Activated CD8-positive, alpha-beta T cell treated with anti-CD3 and anti-CD28 coated beads for 36 hours (primary cell): ENCODE measurements around the gene INSYN1. TPM values are rescaled to one million over a fixed set of nuclear protein-coding genes. Genes with fewer than 3 reads are reported as not detected.
A peak's percentile ranks its signal among the peaks of the same experiment; 100 is the strongest.
"Not testable (repeated sequence)": the region's sequence is repeated elsewhere in the genome, so short reads cannot be mapped to it uniquely, and the experiment has no call there.

ENCODE experiments used
- ATAC-seq: fragments of 200-7000 bp; cut with Tn5 transposase; one replicate; pipeline ENCODE4 v1.10.0; 2021; ENCODE audit warnings: mild to moderate bottlenecking, moderate library complexity
- CTCF ChIA-PET: fragments of 350-600 bp; sonication (Branson Sonifier 250); formaldehyde crosslinking; loops from one replicate; lab custom pipeline; 2021; ENCODE audit warnings: antibody characterized with exemption; lab: Charles Lee
- POLR2A ChIA-PET: fragments of 350-600 bp; sonication (Branson Sonifier 250); formaldehyde crosslinking; loops from one replicate; lab custom pipeline; 2021; ENCODE audit warnings: antibody characterized with exemption; lab: Charles Lee
- DNase-seq: peaks from one replicate; pipeline ENCODE4 v3.0.0-alpha.2; 2020
- H3K27ac Mint-ChIP-seq: one replicate; pipeline ENCODE4 v1.8.0; 2021; ENCODE audit warnings: mild to moderate bottlenecking, mixed read lengths
- H3K27me3 Mint-ChIP-seq: one replicate; pipeline ENCODE4 v1.8.0; 2021; ENCODE audit warnings: mixed read lengths
- H3K36me3 Mint-ChIP-seq: one replicate; pipeline ENCODE4 v1.8.0; 2021; ENCODE audit warnings: low read depth, mixed read lengths
- H3K4me1 Mint-ChIP-seq: one replicate; pipeline ENCODE4 v1.8.0; 2021; ENCODE audit warnings: low read depth, mixed read lengths
- H3K4me3 Mint-ChIP-seq: one replicate; pipeline ENCODE4 v1.8.0; 2021; ENCODE audit warnings: mild to moderate bottlenecking, moderate library complexity, mixed read lengths
- H3K9me3 Mint-ChIP-seq: one replicate; pipeline ENCODE4 v1.8.0; 2021; ENCODE audit warnings: mixed read lengths
- intact Hi-C: fragments of 100-400 bp; cut with micrococcal nuclease; formaldehyde crosslinking; loops from one replicate; pipeline ENCODE4 v1.10.0; 2022
- total RNA-seq, 2 experiments: library from RNA; stranded (reverse); gene quantifications; one replicate each; pipeline ENCODE4 v1.2.3, GENCODE V29; 2021
- TF ChIP-seq, protein P1 (sequence below): fragments of 200-600 bp; IDR thresholded peaks from one replicate; pipeline ENCODE4 v1.8.0; 2022; ENCODE audit warnings: antibody characterized with exemption, mild to moderate bottlenecking

Gene INSYN1
- total RNA-seq, 2 experiments from 2014 or later: not detected

- H3K27me3 Mint-ChIP-seq: peaks cover 7% of the 10 kb centered on the region
- CTCF ChIA-PET: no interaction called here
Observed at GRCh38 chr15:73710321-73710720, 42.8 kb downstream of the INSYN1 start.

GRCh38 chr15:73709686-73710085, 43.5 kb downstream of the INSYN1 start:
- ATAC-seq (no peak), DNase-seq (no peak)
- no peak overlapping the region for H3K4me3 Mint-ChIP-seq
- no peak overlapping the region for H3K27ac Mint-ChIP-seq
- no peaks in the 10 kb centered on the region for H3K9me3 Mint-ChIP-seq
- ChIA-PET POLR2A (no interaction called here), CTCF (interaction anchor here (0.6 kb wide), 1 partner anchor 164 kb away, joined by 3 read pairs; no protein-coding TSS in a partner anchor)
- no peaks in the 10 kb centered on the region for H3K4me1 Mint-ChIP-seq
- TF ChIP-seq, protein P1, sequence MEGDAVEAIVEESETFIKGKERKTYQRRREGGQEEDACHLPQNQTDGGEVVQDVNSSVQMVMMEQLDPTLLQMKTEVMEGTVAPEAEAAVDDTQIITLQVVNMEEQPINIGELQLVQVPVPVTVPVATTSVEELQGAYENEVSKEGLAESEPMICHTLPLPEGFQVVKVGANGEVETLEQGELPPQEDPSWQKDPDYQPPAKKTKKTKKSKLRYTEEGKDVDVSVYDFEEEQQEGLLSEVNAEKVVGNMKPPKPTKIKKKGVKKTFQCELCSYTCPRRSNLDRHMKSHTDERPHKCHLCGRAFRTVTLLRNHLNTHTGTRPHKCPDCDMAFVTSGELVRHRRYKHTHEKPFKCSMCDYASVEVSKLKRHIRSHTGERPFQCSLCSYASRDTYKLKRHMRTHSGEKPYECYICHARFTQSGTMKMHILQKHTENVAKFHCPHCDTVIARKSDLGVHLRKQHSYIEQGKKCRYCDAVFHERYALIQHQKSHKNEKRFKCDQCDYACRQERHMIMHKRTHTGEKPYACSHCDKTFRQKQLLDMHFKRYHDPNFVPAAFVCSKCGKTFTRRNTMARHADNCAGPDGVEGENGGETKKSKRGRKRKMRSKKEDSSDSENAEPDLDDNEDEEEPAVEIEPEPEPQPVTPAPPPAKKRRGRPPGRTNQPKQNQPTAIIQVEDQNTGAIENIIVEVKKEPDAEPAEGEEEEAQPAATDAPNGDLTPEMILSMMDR: no peak
- intact Hi-C loops: loop anchor here (10.0 kb wide), 1 partner anchor 405 kb away; no protein-coding TSS in a partner anchor
- peaks cover 8% of the 10 kb centered on the region for H3K27me3 Mint-ChIP-seq
- H3K36me3 Mint-ChIP-seq: no peaks in the 10 kb centered on the region

More at GRCh38 chr15:73710321-73710720, 42.8 kb downstream of the INSYN1 start:
- DNase-seq (no peak), ATAC-seq (no peak)
- Mint-ChIP-seq H3K27ac (no peak overlapping the region), H3K4me3 (no peak overlapping the region), H3K4me1 (no peaks in the 10 kb centered on the region), H3K9me3 (no peaks in the 10 kb centered on the region), H3K36me3 (no peaks in the 10 kb centered on the region)
- TF ChIP-seq, protein P1: no peak
- intact Hi-C loops: no loop called here
- POLR2A ChIA-PET: no interaction called here

DNA sequence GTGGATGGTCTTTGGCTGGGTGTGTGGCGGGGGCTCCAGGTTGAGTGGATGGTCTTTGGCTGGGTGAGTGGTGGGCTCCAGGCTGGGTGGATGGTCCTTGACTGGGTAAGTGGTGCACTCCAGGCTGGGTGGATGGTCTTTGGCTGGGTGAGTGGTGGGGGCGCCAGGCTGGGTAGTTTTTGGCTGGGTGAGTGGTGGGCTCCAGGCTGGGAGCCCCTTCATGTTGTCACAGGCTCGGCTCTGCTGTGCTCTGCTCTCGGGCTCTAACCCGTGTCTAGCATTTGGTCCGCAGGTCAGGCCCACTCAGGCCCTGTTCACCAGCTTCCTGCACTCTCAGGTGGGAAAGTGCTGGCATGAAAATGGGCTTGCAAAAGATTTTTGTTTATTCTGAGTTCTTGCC, 43.9 kb downstream of the INSYN1 start:
- ChIA-PET POLR2A (no interaction called here), CTCF (no interaction called here)
- Mint-ChIP-seq H3K4me3 (no peak overlapping the region), H3K9me3 (no peaks in the 10 kb centered on the region), H3K27ac (no peak overlapping the region), H3K36me3 (no peaks in the 10 kb centered on the region), H3K4me1 (no peaks in the 10 kb centered on the region), H3K27me3 (peaks cover 9% of the 10 kb centered on the region)
- intact Hi-C loops: loop anchor here (10.0 kb wide), 1 partner anchor 404 kb away; no protein-coding TSS in a partner anchor
- no peak for ATAC-seq
- TF ChIP-seq, protein P1: no peak
- no peak for DNase-seq

- Mint-ChIP-seq H3K4me1 (no peaks in the 10 kb centered on the region), H3K27ac (no peak overlapping the region), H3K4me3 (no peak overlapping the region), H3K9me3 (no peaks in the 10 kb centered on the region), H3K36me3 (no peaks in the 10 kb centered on the region), H3K27me3 (peaks cover 8% of the 10 kb centered on the region)
- POLR2A ChIA-PET: no interaction called here
- ATAC-seq (no peak), DNase-seq (no peak)
- TF ChIP-seq, protein P1: no peak
- CTCF ChIA-PET: interaction anchor here (13.0 kb wide), 1 partner anchor 71 kb away, joined by 349 read pairs; the partner anchor contains the start of gene NPTN
- intact Hi-C loops: loop anchor here (10.0 kb wide), 1 partner anchor 404 kb away; no protein-coding TSS in a partner anchor
Observed at GRCh38 chr15:73708691-73709090, 44.5 kb downstream of the INSYN1 start.

DNA sequence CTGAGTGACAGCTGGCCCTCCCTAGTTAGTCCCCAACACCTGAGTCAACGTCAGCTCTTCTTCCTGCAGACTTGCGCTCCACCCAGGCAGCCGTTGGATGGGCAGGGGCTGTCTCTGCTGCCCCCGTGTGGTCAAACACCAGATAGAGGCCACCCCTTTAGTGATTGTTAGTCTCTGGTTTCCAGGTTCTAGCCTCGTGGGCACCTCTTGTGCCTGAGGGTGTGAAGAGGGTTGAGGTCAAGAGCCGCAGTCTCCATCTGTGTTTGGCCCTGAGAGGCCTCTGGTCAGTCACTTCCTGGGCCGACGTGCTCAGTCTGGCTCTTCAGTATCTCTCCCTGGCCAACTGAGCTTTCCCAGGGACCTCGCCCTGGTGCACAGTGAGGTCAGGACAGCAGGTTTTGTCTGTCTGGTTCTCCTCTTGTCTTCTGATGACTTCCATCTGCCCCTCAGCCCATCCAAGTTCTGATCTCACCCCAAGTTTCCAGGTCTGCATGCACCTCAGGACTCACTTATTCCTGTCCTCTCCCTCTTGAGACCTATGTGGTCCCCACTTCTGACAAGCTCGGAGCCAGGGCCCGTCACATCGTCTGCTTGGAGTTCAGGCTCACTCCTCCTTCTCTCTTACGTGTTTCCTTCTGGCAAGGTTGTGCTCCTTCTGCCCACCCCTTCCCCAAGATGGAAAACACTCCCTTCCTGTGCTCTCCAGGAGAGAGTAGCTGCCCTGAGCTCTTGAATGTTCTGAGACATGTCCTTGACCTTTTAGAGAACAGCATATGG, 48.1 kb downstream of the INSYN1 start:
- TF ChIP-seq, protein P1: peak; percentile 69
- no peak overlapping the region for H3K27ac Mint-ChIP-seq

GRCh38 chr15:73704142-73704868, 48.8 kb downstream of the INSYN1 start:
- intact Hi-C loops: loop anchor here (5.0 to 10.0 kb wide), 3 partner anchors 67 to 400 kb away; no protein-coding TSS in a partner anchor
- not testable (repeated sequence) for H3K9me3 Mint-ChIP-seq, H3K36me3 Mint-ChIP-seq, DNase-seq, H3K27ac Mint-ChIP-seq, H3K4me3 Mint-ChIP-seq, H3K4me1 Mint-ChIP-seq, ATAC-seq
- POLR2A ChIA-PET: interaction anchor here (1.0 kb wide), 1 partner anchor 173 kb away, joined by 3 read pairs; no protein-coding TSS in a partner anchor
- CTCF ChIA-PET: interaction anchor here (0.5 to 13.0 kb wide), 44 partner anchors 8 to 568 kb away, joined by 3 to 349 read pairs (median 4); partner anchors contain the start of gene NPTN
- peaks cover 19% of the 10 kb centered on the region for H3K27me3 Mint-ChIP-seq

More for the DNA sequence above, 48.1 kb downstream of the INSYN1 start:
- H3K9me3 Mint-ChIP-seq: no peaks in the 10 kb centered on the region
- H3K4me1 Mint-ChIP-seq: peaks cover 1% of the 10 kb centered on the region
- H3K27me3 Mint-ChIP-seq: peaks cover 13% of the 10 kb centered on the region
- H3K4me3 Mint-ChIP-seq: no peak overlapping the region
- DNase-seq (peak; percentile 77), ATAC-seq (peak; percentile 90)
- CTCF ChIA-PET: interaction anchor here (0.5 to 13.0 kb wide), 52 partner anchors 8 to 567 kb away, joined by 3 to 349 read pairs (median 4); partner anchors contain the start of gene NPTN
- intact Hi-C loops: loop anchor here (5.0 to 10.0 kb wide), 3 partner anchors 68 to 400 kb away; no protein-coding TSS in a partner anchor
- POLR2A ChIA-PET: interaction anchor here (1.0 kb wide), 1 partner anchor 174 kb away, joined by 3 read pairs; no protein-coding TSS in a partner anchor
- no peaks in the 10 kb centered on the region for H3K36me3 Mint-ChIP-seq
